Neutrophil (primary cell): Measurements from ENCODE around the gene HPCAL4.

ENCODE experiments used
- H3K27ac ChIP-seq: fragments of 200-600 bp; sonication (generic); 2 replicates; pipeline ENCODE4 v1.5.1; 2016; ENCODE audit warnings: mild to moderate bottlenecking, moderate library complexity
- H3K27me3 ChIP-seq: fragments of 200-600 bp; sonication (generic); 2 replicates; pipeline ENCODE4 v1.6.0; 2016; ENCODE audit warnings: mild to moderate bottlenecking
- H3K36me3 ChIP-seq: fragments of 200-600 bp; sonication (generic); 2 replicates; pipeline ENCODE4 v1.5.1; 2017
- H3K4me1 ChIP-seq, 2 experiments: fragments of 200-600 bp in 1 of 2; sonication (generic) in 1 of 2; 1 replicate in 1 of 2; 2 replicates in 1 of 2; pipeline versions ENCODE4 v1.5.1 to v1.6.1; 2013 to 2016; ENCODE audit warnings: low read depth in 1 of 2, low read length in 1 of 2, mild to moderate bottlenecking in 1 of 2, moderate library complexity in 1 of 2; ENCODE audit not compliant: control insufficient read depth in 1 of 2, insufficient read depth in 1 of 2
- H3K4me3 ChIP-seq, 2 experiments: fragments of 200-600 bp in 1 of 2; sonication (generic) in 1 of 2; 1 replicate in 1 of 2; 2 replicates in 1 of 2; pipeline ENCODE4 v1.5.1; 2013 to 2016; ENCODE audit warnings: low read depth in 1 of 2, low read length in 1 of 2, mild to moderate bottlenecking in 1 of 2, moderate library complexity in 1 of 2
- H3K9me3 ChIP-seq: fragments of 200-600 bp; sonication (generic); 2 replicates; pipeline ENCODE4 v1.5.1; 2016
- CTCF ChIP-seq: fragments of 200-600 bp; sonication (generic); IDR thresholded peaks from 2 replicates; pipeline ENCODE4 v1.5.1; 2016; ENCODE audit warnings: antibody characterized with exemption

Gene HPCAL4

GRCh38 chr1:39683591-39684312, 7.5 kb downstream of the HPCAL4 start:
- Histone ChIP-seq H3K4me3 (no peak overlapping the region), H3K4me1 (peaks cover 0 to 3% of the 10 kb centered on the region in 2 experiments), H3K9me3 (no peaks in the 10 kb centered on the region), H3K36me3 (no peaks in the 10 kb centered on the region), H3K27ac (no peak overlapping the region), H3K27me3 (peaks cover 95% of the 10 kb centered on the region)
- no peak for TF ChIP-seq CTCF

- peaks cover 77% of the 10 kb centered on the region for H3K27me3 ChIP-seq
- TF ChIP-seq CTCF, result no peak
- H3K4me3 ChIP-seq, result no peak overlapping the region
- H3K9me3 ChIP-seq, result no peaks in the 10 kb centered on the region
- peaks cover 4 to 8% of the 10 kb centered on the region in 2 experiments for H3K4me1 ChIP-seq
- no peaks in the 10 kb centered on the region for H3K36me3 ChIP-seq
- no peak overlapping the region for H3K27ac ChIP-seq
Observed at GRCh38 chr1:39681999-39682398, 9.2 kb downstream of the HPCAL4 start.

GRCh38 chr1:39681294-39681693, 9.9 kb downstream of the HPCAL4 start:
- H3K27ac ChIP-seq, result no peak overlapping the region
- H3K36me3 ChIP-seq, result no peaks in the 10 kb centered on the region
- TF ChIP-seq CTCF, result no peak
- peaks cover 70% of the 10 kb centered on the region for H3K27me3 ChIP-seq
- H3K4me1 ChIP-seq, result peaks cover 9 to 13% of the 10 kb centered on the region in 2 experiments
- no peak overlapping the region for H3K4me3 ChIP-seq
- no peaks in the 10 kb centered on the region for H3K9me3 ChIP-seq

GRCh38 chr1:39680751-39681150, 10.5 kb downstream of the HPCAL4 start:
- peaks cover 67% of the 10 kb centered on the region for H3K27me3 ChIP-seq
- H3K9me3 ChIP-seq, result no peaks in the 10 kb centered on the region

GRCh38 chr1:39679821-39680220, 11.4 kb downstream of the HPCAL4 start:
- no peak overlapping the region for H3K4me3 ChIP-seq

More at GRCh38 chr1:39680751-39681150, 10.5 kb downstream of the HPCAL4 start:
- no peak overlapping the region for H3K4me3 ChIP-seq
- peaks cover 9 to 13% of the 10 kb centered on the region in 2 experiments for H3K4me1 ChIP-seq
- H3K27ac ChIP-seq, result no peak overlapping the region
- no peak for TF ChIP-seq CTCF
- no peaks in the 10 kb centered on the region for H3K36me3 ChIP-seq

More at GRCh38 chr1:39679821-39680220, 11.4 kb downstream of the HPCAL4 start:
- H3K27ac ChIP-seq, result no peak overlapping the region
- TF ChIP-seq CTCF, result no peak
- H3K36me3 ChIP-seq, result no peaks in the 10 kb centered on the region
- H3K9me3 ChIP-seq, result no peaks in the 10 kb centered on the region
- H3K27me3 ChIP-seq, result peaks cover 65% of the 10 kb centered on the region
- H3K4me1 ChIP-seq, result peaks cover 9 to 13% of the 10 kb centered on the region in 2 experiments
